GM04504 (cell line): ENCODE data around the gene DGCR8.
"Not testable (repeated sequence)": the region's sequence is repeated elsewhere in the genome, so short reads cannot be mapped to it uniquely, and the experiment has no call there.

Source experiments
- DNase-seq: peaks from one replicate; pipeline ENCODE4 v3.0.0-alpha.2; 2012; ENCODE audit warnings: low read depth

The DGCR8 gene

DNA sequence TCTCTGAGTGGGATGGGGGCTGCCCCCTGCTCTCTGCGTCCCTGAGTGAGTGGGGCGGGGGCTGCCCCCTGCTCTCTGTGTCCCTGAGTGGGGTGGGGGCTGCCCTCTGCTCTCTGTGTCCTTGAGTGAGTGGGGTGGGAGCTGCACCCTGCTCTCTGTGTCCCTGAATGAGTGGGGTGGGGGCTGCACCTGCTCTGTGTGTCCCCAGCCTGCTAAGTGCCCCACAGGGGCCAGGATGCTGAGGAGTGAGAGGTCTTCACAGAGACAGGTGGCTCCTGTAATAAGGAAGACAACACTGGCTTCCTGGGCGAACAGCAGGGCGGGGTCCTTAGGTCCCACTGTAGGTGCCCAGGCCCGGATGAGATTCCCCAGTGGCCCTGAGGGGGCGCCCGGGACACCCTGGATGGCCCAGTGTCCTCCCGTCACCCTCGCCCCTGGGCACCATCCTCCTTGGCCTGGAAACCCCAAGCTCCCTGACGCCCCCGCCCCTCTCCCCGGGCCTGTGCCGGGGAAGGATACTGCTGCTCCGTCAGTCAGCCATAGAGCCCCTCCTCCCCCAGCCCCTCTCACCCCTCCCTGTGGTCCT is 74.7 kb downstream of the DGCR8 start:
- no peak for DNase-seq

GRCh38 chr22:20155330-20156041 is 75.4 kb downstream of the DGCR8 start:
- peak; percentile 49 for DNase-seq

DNA sequence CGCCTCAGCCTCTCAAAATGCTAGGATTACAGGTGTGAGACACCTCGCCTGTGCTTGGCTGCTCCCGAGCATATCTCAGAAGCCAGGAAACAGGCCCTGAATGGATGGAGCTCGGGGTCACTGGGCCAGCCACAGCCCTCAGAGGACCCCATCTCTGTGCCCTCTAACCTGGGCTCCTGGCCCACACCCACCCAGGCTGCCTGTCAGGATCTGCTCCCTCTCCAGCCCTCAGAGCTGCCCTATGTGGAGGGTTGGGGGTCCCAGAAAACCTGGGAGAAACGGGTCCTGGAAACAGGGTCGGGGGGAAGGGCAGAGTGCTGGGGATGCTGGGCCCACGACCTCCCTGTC is 76.0 kb downstream of the DGCR8 start:
- no peak for DNase-seq

- DNase-seq: peak; percentile 34
Observed at GRCh38 chr22:20156611-20157429, 76.8 kb downstream of the DGCR8 start.

DNA sequence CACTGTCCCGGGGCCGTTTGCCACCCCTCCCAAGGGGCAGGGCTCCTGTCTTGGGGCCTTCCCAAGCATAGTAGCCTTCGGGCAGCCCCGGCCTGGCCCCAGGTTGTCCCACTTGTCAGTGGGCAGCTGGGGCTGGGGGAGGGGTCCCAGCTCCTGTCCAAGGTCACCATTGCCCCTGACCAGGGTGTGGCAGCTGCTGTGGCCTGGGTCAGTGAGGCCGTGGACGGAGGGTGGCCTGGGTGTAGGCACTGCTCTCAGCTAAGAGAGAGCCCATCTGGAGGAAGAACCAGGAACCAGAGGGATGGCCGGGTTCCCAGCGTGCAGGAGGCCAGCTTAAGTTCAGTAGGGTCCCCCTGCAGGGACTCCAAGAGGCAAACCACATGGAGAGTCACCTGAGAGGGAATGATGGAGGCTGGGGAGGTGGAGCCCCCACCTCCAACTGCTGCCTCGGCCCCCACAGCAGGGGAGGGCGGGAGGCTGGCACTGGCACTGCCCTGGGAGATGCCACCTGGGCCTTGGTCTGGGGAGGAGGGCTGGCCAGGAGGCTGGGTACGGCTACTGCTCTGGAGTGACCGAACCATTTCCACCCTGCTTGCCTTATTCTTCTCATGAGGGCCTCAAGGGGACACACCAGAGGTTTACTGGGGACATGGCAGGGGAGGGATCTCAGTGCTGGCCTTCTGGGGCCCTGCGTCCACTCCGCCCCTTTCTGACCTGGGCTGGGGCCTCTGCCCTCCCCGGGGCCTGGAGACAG is 77.6 kb downstream of the DGCR8 start:
- DNase-seq: no peak

DNA sequence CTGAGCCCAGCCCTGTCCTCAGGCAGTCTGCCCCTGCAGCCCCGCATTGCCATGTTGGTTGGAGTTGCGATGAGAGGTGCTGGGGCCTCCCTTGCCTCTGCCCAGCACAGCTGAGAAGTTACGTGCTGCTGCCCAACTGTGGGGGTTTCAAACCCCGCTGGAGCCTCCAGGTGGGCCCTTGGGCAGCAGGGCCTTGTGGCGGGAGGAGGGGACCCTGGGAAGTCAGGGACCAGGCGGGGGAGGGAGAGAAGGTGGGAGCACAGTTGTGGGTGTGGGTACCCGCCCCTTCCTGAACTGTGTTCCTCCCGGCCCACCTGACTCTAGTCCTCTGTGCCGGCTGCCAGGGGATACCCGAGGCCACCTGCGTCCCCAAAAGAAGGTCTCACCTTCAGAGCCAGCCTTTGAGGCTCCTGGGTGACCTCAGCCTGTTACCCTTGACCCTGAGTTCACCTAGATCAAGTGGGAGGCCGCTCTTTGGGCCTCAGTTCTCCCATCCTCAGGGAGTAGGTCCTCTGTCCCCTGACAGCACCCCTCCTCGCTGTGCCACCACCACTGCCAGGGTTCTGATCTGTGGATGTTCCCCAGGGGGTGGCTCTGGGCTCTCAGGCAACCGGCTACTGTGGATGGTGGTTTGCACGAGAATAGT is 78.5 kb downstream of the DGCR8 start:
- no peak for DNase-seq

DNA sequence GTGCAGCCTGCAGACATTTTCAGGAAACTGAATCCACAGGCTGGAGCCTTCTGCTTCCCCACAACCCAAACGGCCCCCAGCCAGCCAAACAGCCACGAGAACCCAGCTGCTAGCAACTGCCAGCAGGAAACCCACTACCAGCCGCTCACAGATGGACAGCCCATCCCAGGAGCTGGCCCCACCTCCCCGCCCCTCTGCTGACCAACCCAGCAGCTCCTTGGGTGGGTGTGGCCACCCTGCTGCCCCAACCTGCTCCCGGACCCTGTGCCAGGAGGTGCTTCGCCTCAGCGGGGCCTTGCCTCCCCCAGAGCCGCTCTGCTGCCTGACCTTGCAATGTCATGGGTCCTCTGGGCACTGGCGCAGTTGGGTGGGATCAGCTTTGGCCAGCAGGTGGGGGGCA is 79.0 kb downstream of the DGCR8 start:
- DNase-seq: no peak

DNA sequence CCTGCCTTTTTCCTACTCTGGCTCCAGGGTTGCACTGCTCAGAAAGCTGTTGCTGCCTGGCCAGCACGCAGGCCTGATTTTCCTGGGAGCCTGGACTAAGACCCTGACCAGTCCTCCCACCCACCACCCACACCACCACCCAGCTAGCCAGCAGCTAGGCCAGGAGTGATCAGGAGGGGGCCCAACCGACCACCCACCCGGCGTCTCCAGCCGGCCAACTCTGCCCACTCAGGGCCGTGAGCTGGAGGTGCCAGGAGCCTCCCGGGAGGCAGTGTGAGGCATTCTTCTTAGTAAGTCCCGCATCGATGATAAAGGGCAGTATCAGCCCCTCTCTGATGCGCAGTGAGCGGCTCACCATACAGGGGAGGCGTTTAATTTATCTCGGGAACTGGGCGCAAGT is 79.5 kb downstream of the DGCR8 start:
- DNase-seq: not testable (repeated sequence)

DNA sequence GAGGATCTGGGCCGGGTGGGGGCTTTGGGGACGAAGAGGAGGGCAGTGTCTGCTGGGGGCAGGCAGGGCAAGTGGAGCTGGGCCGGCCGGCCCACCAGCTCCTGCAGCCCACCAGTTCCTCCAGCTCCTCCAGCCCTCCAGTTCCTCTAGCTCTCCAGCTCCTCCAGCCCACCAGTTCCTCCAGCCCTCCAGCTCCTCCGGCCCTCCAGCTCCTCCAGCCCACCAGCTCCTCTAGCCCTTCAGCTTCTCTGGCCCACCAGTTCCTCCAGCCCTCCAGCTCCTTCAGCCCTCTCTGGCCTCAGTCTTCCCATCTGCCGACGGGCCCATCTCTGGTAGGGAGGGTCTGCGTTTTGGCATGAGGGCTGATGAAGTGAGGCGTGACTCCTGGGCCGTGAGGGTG is 80.0 kb downstream of the DGCR8 start:
- no peak for DNase-seq
